HepG2 (cell line): ENCODE data around the gene MNT. TPM values are rescaled to one million over a fixed set of nuclear protein-coding genes. Genes with fewer than 3 reads are reported as not detected.

ENCODE experiments used
- ATAC-seq: fragments of 200-7000 bp; cut with Tn5 transposase; 3 replicates; pipeline ENCODE4 v1.9.1; 2020; ENCODE audit warnings: mild to moderate bottlenecking, moderate library complexity
- BruUV-seq: library from RNA; stranded (reverse); fragments of 400-500 nt; replicated peaks from 2 replicates; lab custom pipeline; 2021; lab: Mats Ljungman, UMichigan
- CTCF ChIA-PET: fragments of 300-600 bp; formaldehyde crosslinking; extraction: SDS; loops from one replicate; lab custom pipeline; 2021; ENCODE audit warnings: low total read pairs, inconsistent platforms, low intra/inter-chr PET ratio; lab: Yijun Ruan, JAX
- POLR2A ChIA-PET: fragments of 350-600 bp; sonication (Branson Sonifier 250); formaldehyde crosslinking; loops from one replicate; lab custom pipeline; 2020; ENCODE audit warnings: antibody characterized with exemption, inconsistent platforms; lab: Yijun Ruan, JAX
- DNase-seq: peaks from one replicate; pipeline ENCODE4 v3.0.0-alpha.2; 2015; ENCODE audit warnings: low spot score
- FAIRE-seq: peaks from 3 replicates; lab custom pipeline; 2011; peaks lifted over from hg19 to GRCh38; lab: Jason Lieb, UNC
- H2AFZ ChIP-seq: one replicate; pipeline ENCODE4 v1.6.1; 2011; ENCODE audit warnings: low read length, inconsistent platforms
- H3K27ac ChIP-seq: fragments of 300-600 bp; 3 replicates; pipeline ENCODE4 v1.8.0; 2011; ENCODE audit warnings: mixed run types, mild to moderate bottlenecking, mixed read lengths, low read length, inconsistent platforms; ENCODE audit not compliant: insufficient read depth; ENCODE audit errors: extremely low read length
- H3K27me3 ChIP-seq, 2 experiments: fragments of 200-600 bp in 1 of 2; 2 replicates in 1 of 2; 3 replicates in 1 of 2; pipeline versions ENCODE4 v1.6.0 to v1.8.0; 2011; ENCODE audit warnings: low read length in 2 of 2, mild to moderate bottlenecking in 2 of 2, moderate library complexity in 2 of 2, inconsistent platforms in 1 of 2; ENCODE audit not compliant: insufficient read depth in 2 of 2, control insufficient read depth in 1 of 2
- H3K36me3 ChIP-seq, 2 experiments: fragments of 200-600 bp in 1 of 2; replicated peaks in 1 of 2; 2 replicates in 1 of 2; 3 replicates in 1 of 2; pipeline versions ENCODE4 v1.5.1 to v1.8.0; 2011; ENCODE audit warnings: low read length in 2 of 2, inconsistent platforms in 1 of 2; ENCODE audit not compliant: insufficient read depth in 2 of 2, control insufficient read depth in 1 of 2
- H3K4me1 ChIP-seq: 2 replicates; pipeline ENCODE4 v1.5.1; 2012; ENCODE audit warnings: low read length, inconsistent platforms; ENCODE audit not compliant: insufficient read depth
- H3K4me2 ChIP-seq: 2 replicates; pipeline ENCODE4 v1.6.0; 2011; ENCODE audit warnings: low read depth, low read length, inconsistent platforms
- H3K4me3 ChIP-seq, 3 experiments: fragments of 200-600 bp in 1 of 3; sonication (generic), shearing (Covaris generic) in 1 of 3; replicated peaks in 1 of 3; 2 replicates each; pipeline ENCODE4 v1.5.1; 2011 to 2016; ENCODE audit warnings: low read length in 3 of 3, inconsistent platforms in 2 of 3, low read depth in 2 of 3, mild to moderate bottlenecking in 2 of 3, control low read depth in 1 of 3, mixed read lengths in 1 of 3; ENCODE audit not compliant: insufficient read depth in 1 of 3
- H3K79me2 ChIP-seq: one replicate; pipeline ENCODE4 v1.6.1; 2011; ENCODE audit warnings: low read length, inconsistent platforms; ENCODE audit not compliant: insufficient read depth
- H3K9ac ChIP-seq: 2 replicates; pipeline ENCODE4 v1.6.0; 2011; ENCODE audit warnings: mild to moderate bottlenecking, low read depth, low read length, inconsistent platforms; ENCODE audit not compliant: insufficient read depth
- H3K9me3 ChIP-seq: 2 replicates; pipeline ENCODE4 v1.5.1; 2012; ENCODE audit warnings: mild to moderate bottlenecking, low read length
- H4K20me1 ChIP-seq: 2 replicates; pipeline ENCODE4 v1.6.0; 2011; ENCODE audit warnings: inconsistent platforms, mild to moderate bottlenecking, low read length, moderate library complexity; ENCODE audit not compliant: insufficient read depth
- AGO2 ChIP-seq: fragments of 200-400 bp; formaldehyde crosslinking; optimal IDR thresholded peaks from 2 replicates; pipeline ENCODE3; 2017; ENCODE audit warnings: mild to moderate bottlenecking, low read depth, low read length, moderate library complexity
- IRF2 ChIP-seq: IDR thresholded peaks from 2 replicates; pipeline ENCODE4 v1.6.1; 2018; ENCODE audit warnings: missing genetic modification reagents, missing compliant biosample characterization
- KDM3A ChIP-seq: IDR thresholded peaks from 2 replicates; pipeline ENCODE4 v1.6.1; 2018; ENCODE audit warnings: low read depth, missing compliant biosample characterization
- NFRKB ChIP-seq: fragments of 450-650 bp; IDR thresholded peaks from 2 replicates; pipeline ENCODE4 v1.6.1; 2017
- PCBP2 ChIP-seq: fragments of 200-400 bp; formaldehyde crosslinking; optimal IDR thresholded peaks from 2 replicates; pipeline ENCODE3; 2018; ENCODE audit warnings: low read length, low read depth; ENCODE audit not compliant: poor library complexity, severe bottlenecking
- ZKSCAN1 ChIP-seq: fragments of 150-350 bp; IDR thresholded peaks from 2 replicates; pipeline ENCODE4 v1.6.1; 2014; ENCODE audit warnings: low read length
- ZNF142 ChIP-seq: sonication (generic); formaldehyde crosslinking; IDR thresholded peaks from 2 replicates; pipeline ENCODE4 v1.4.0; 2020; ENCODE audit warnings: missing genetic modification reagents
- ZNF18 ChIP-seq: sonication (generic); formaldehyde crosslinking; IDR thresholded peaks from 2 replicates; pipeline ENCODE4 v1.8.0; 2022; ENCODE audit warnings: mild to moderate bottlenecking, missing genetic modification reagents; ENCODE audit not compliant: insufficient replicate concordance
- ZNF367 ChIP-seq: sonication (generic); formaldehyde crosslinking; IDR thresholded peaks from 2 replicates; pipeline ENCODE4 v1.4.0; 2020; ENCODE audit warnings: missing genetic modification reagents, borderline replicate concordance
- ZNF7 ChIP-seq: IDR thresholded peaks from 2 replicates; pipeline ENCODE4 v1.6.1; 2016; ENCODE audit warnings: missing biosample characterization, missing genetic modification reagents
- WGBS: methylation state at CpG from one replicate; pipeline ENCODE4 v1.1.6; 2017; ENCODE audit warnings: low lambda C conversion rate; 5-methylcytosine and 5-hydroxymethylcytosine counted together
- in situ Hi-C: cut with HindIII; loops from 2 replicates; pipeline ENCODE4 v1.10.0; 2017; ENCODE audit warnings: low pct_unique_long_range_greater_than_20kb; ENCODE audit not compliant: extremely low pct_ligation_motif_present
- intact Hi-C: fragments of 100-400 bp; cut with micrococcal nuclease; formaldehyde crosslinking; loops from one replicate; pipeline ENCODE4 v1.10.0; 2022; ENCODE audit not compliant: unreplicated experiment
- polyA plus RNA-seq, 8 experiments: library from polyadenylated mRNA; depleted of rRNA in 3 of 8; stranded (reverse) in 7 of 8; unstranded in 1 of 8; fragments of >200 nt; fragmentation: Illumina TruSeq in 4 of 8; extraction: Trizol in 4 of 8; gene quantifications; 2 replicates each; pipeline versions ENCODE4 v1.2.1 to v1.2.3, GENCODE V29; 2011 to 2016; ENCODE audit warnings: low read depth in 4 of 8, missing spikeins in 1 of 8, mixed read lengths in 1 of 8; ENCODE audit not compliant: insufficient read depth in 1 of 8
- total RNA-seq, 5 experiments: library from RNA; depleted of rRNA; stranded (reverse); fragments of >200 nt; fragmentation: Illumina TruSeq; extraction: Trizol; gene quantifications; 2 replicates each; pipeline ENCODE4 v1.2.3, GENCODE V29; 2016; ENCODE audit warnings: low read depth in 1 of 5

Gene MNT
- total and polyA plus RNA-seq, 2 of the 13 experiments (the other 11 are each of a cell fraction or from before 2014, with no cell fraction given) = 2.1 to 3.5 TPM

GRCh38 chr17:2365132-2365531, 35.7 kb downstream of the MNT start:
- no peaks in the 10 kb centered on the region for H3K27me3 ChIP-seq
- intact Hi-C loops = no loop called here
- H2AFZ ChIP-seq = no peak overlapping the region
- H3K36me3 ChIP-seq = peaks cover 16 to 30% of the 10 kb centered on the region in 2 experiments; a peak in 3 of 5 replicates
- H4K20me1 ChIP-seq = no peaks in the 10 kb centered on the region
- no peak overlapping the region for H3K4me2 ChIP-seq
- BruUV-seq = no TSS peak
- H3K79me2 ChIP-seq = no peaks in the 10 kb centered on the region
- ChIA-PET CTCF (no interaction called here), POLR2A (no interaction called here)
- no peak overlapping the region for H3K9ac ChIP-seq
- DNase-seq (no peak), ATAC-seq (no peak), FAIRE-seq (no peak)
- WGBS = 98% methylated on average over 13 of the region's 20 CpGs
- H3K4me1 ChIP-seq = no peaks in the 10 kb centered on the region
- no peaks in the 10 kb centered on the region for H3K9me3 ChIP-seq
- H3K4me3 ChIP-seq = no peak overlapping the region
- in situ Hi-C loops = no loop called here
- H3K27ac ChIP-seq = no peak overlapping the region
- no peak for TF ChIP-seq ZNF7 (CRISPR knock-in tag)
- TF ChIP-seq PCBP2 = no peak
- TF ChIP-seq KDM3A = no peak
- TF ChIP-seq ZNF367 (CRISPR knock-in tag) = no peak
- no peak for TF ChIP-seq IRF2 (CRISPR knock-in tag)
- no peak for TF ChIP-seq NFRKB
- no peak for TF ChIP-seq ZNF18 (CRISPR knock-in tag)
- no peak for TF ChIP-seq ZKSCAN1
- TF ChIP-seq, all 625 proteins: peak for 0

GRCh38 chr17:2364763-2365116, 36.1 kb downstream of the MNT start:
- DNase-seq = no peak
- no peak overlapping the region for H3K4me2 ChIP-seq
- POLR2A ChIA-PET = no interaction called here
- TF ChIP-seq ZNF142 (no peak), AGO2 (peak; percentile 32)
- no TSS peak for BruUV-seq
- no peaks in the 10 kb centered on the region for H3K27me3 ChIP-seq
- intact Hi-C loops = no loop called here
- no peaks in the 10 kb centered on the region for H3K9me3 ChIP-seq
- WGBS = 90% methylated on average over 3 of the region's 12 CpGs
- H3K4me3 ChIP-seq = no peak overlapping the region
- in situ Hi-C loops = no loop called here
- peaks cover 16 to 30% of the 10 kb centered on the region in 2 experiments; a peak in 3 of 5 replicates for H3K36me3 ChIP-seq
- H4K20me1 ChIP-seq = no peaks in the 10 kb centered on the region
- H3K4me1 ChIP-seq = no peaks in the 10 kb centered on the region
- H2AFZ ChIP-seq = no peak overlapping the region
- no peak overlapping the region for H3K9ac ChIP-seq
- FAIRE-seq = no peak
- CTCF ChIA-PET = no interaction called here
- no peaks in the 10 kb centered on the region for H3K79me2 ChIP-seq
- no peak for ATAC-seq
- H3K27ac ChIP-seq = no peak overlapping the region
